Measurements from ENCODE around the gene STUB1.

DNA sequence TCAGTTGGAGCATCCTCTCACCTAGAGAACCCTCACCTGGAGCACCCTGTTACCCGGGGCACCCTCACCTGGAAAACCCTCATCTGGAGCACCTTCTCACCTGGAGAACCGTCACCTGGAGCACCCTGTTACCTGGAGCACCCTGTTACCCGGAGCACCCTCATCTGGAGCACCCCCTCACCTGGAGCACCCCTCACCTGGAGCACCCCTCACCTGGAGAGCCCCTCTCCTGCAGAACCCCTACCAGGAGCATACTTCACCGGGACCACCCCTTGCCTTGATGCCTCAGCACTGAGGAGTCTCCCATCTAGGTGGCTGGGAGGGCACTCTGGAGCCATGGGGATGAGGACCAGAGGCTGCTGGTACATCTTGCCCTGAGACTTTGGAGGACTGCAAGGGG is 28.7 kb downstream of the STUB1 start:
- TF ChIP-seq, protein P1, sequence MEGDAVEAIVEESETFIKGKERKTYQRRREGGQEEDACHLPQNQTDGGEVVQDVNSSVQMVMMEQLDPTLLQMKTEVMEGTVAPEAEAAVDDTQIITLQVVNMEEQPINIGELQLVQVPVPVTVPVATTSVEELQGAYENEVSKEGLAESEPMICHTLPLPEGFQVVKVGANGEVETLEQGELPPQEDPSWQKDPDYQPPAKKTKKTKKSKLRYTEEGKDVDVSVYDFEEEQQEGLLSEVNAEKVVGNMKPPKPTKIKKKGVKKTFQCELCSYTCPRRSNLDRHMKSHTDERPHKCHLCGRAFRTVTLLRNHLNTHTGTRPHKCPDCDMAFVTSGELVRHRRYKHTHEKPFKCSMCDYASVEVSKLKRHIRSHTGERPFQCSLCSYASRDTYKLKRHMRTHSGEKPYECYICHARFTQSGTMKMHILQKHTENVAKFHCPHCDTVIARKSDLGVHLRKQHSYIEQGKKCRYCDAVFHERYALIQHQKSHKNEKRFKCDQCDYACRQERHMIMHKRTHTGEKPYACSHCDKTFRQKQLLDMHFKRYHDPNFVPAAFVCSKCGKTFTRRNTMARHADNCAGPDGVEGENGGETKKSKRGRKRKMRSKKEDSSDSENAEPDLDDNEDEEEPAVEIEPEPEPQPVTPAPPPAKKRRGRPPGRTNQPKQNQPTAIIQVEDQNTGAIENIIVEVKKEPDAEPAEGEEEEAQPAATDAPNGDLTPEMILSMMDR (IDR thresholded peaks at IDR 0.05; ENCODE audit: low read depth, low read length, missing input control), result no peak
- no peak for TF ChIP-seq EGR1 (IDR thresholded peaks at IDR 0.05; ENCODE audit: low read depth in 2 of 2)
- TF ChIP-seq ZBTB33 (IDR thresholded peaks at IDR 0.05), result no peak

Data from liver (tissue), 3 donors.